Gastrocnemius medialis (tissue), 4 donors: ENCODE results near the gene SPACA4.

Experiments used
- CTCF ChIP-seq, 5 experiments: fragments of 450-650 bp in 3 of 5; fragments of 200-600 bp in 2 of 5; sonication (generic) in 2 of 5; IDR thresholded peaks in 4 of 5; conservative IDR thresholded peaks in 1 of 5; 1 replicate in 4 of 5; 2 replicates in 1 of 5; pipeline ENCODE4 v1.5.1; 2016 to 2019; ENCODE audit warnings: antibody characterized with exemption in 5 of 5, mild to moderate bottlenecking in 3 of 5, moderate library complexity in 3 of 5
- POLR2A ChIP-seq, 2 donors: fragments of 450-650 bp; IDR thresholded peaks; one replicate each; pipeline ENCODE4 v1.6.1; 2017; ENCODE audit warnings: antibody characterized with exemption in 2 of 2, mild to moderate bottlenecking in 2 of 2, moderate library complexity in 2 of 2

GRCh38 chr19:48633148-48634035 lies 26.9 kb downstream of the SPACA4 start:
- TF ChIP-seq CTCF (IDR thresholded peaks at IDR 0.05 in 4 of 5, conservative IDR thresholded peaks at IDR 0.05 in 1 of 5) (no peak), POLR2A (IDR thresholded peaks at IDR 0.05) (no peak)
